HCT116 (cell line): ENCODE measurements around the gene DPYD. TPM values are rescaled to one million over a fixed set of nuclear protein-coding genes. Genes with fewer than 3 reads are reported as not detected.

Experiments used
- ATAC-seq: fragments of 200-7000 bp; cut with Tn5 transposase; 2 replicates; pipeline ENCODE4 v1.9.1; 2020; ENCODE audit warnings: mild to moderate bottlenecking, moderate library complexity
- BruUV-seq: library from RNA; stranded (reverse); fragments of 400-500 nt; replicated peaks from 2 replicates; lab custom pipeline; 2021; lab: Mats Ljungman, UMichigan
- CTCF ChIA-PET: fragments of 300-600 bp; sonication (Branson Sonifier 250); formaldehyde crosslinking; loops from one replicate; lab custom pipeline; 2021; ENCODE audit warnings: antibody characterized with exemption; lab: Charles Lee
- POLR2A ChIA-PET: fragments of 300-600, 350-600 bp; sonication (Branson Sonifier 250); formaldehyde crosslinking; loops from one replicate; lab custom pipeline; 2021; ENCODE audit warnings: antibody characterized with exemption; lab: Charles Lee
- RAD21 ChIA-PET, 2 experiments: fragments of 300-600 bp; sonication (Branson Sonifier 250); formaldehyde crosslinking; loops; one replicate each; lab custom pipeline; 2023; ENCODE audit warnings: low total read pairs in 2 of 2; ENCODE audit not compliant: uncharacterized antibody in 2 of 2, unreplicated experiment in 2 of 2, low non-redundant PET in 1 of 2; lab: Charles Lee
- DNase-seq: peaks from one replicate; pipeline ENCODE4 v3.0.0-alpha.2; 2010; ENCODE audit warnings: low read depth, low spot score
- H2AFZ ChIP-seq: fragments of 200-600 bp; shearing (Covaris generic), sonication (generic); 2 replicates; pipeline ENCODE4 v1.6.1; 2017; ENCODE audit warnings: low read depth, mixed run types, mixed read lengths, antibody characterized with exemption, low read length; ENCODE audit not compliant: poor library complexity, severe bottlenecking
- H3K27ac ChIP-seq: 2 replicates; pipeline ENCODE4 v1.5.1; 2012; ENCODE audit warnings: low read depth, low read length
- H3K27me3 ChIP-seq: fragments of 200-600 bp; sonication (generic); 2 replicates; pipeline ENCODE4 v1.6.1; 2016; ENCODE audit warnings: mixed run types, low read length, mixed read lengths; ENCODE audit not compliant: insufficient read depth
- H3K36me3 ChIP-seq, 2 experiments: fragments of 200-500 bp in 1 of 2; fragments of 200-600 bp in 1 of 2; sonication (Bioruptor generic) in 1 of 2; sonication (generic) in 1 of 2; 2 replicates each; pipeline versions ENCODE4 v1.5.1 to v1.6.1; 2014 to 2016; ENCODE audit warnings: low read length in 2 of 2, inconsistent platforms in 1 of 2, mixed read lengths in 1 of 2, mixed run types in 1 of 2; ENCODE audit not compliant: insufficient read depth in 2 of 2, control insufficient read depth in 1 of 2
- H3K4me1 ChIP-seq, 2 experiments: fragments of 200-600 bp in 1 of 2; sonication (generic) in 1 of 2; 2 replicates each; pipeline versions ENCODE4 v1.5.1 to v1.6.1; 2012 to 2017; ENCODE audit warnings: low read length in 2 of 2, inconsistent platforms in 1 of 2, mild to moderate bottlenecking in 1 of 2, mixed read lengths in 1 of 2, mixed run types in 1 of 2, moderate library complexity in 1 of 2; ENCODE audit not compliant: insufficient read depth in 2 of 2, control insufficient read depth in 1 of 2
- H3K4me2 ChIP-seq: fragments of 200-600 bp; sonication (generic); 2 replicates; pipeline ENCODE4 v1.6.1; 2017; ENCODE audit warnings: mixed run types, low read length, mixed read lengths
- H3K4me3 ChIP-seq, 2 experiments: fragments of 200-600 bp in 1 of 2; sonication (generic) in 1 of 2; replicated peaks in 1 of 2; 2 replicates each; pipeline ENCODE4 v1.5.1; 2011 to 2016; ENCODE audit warnings: low read length in 2 of 2, control low read depth in 1 of 2, low read depth in 1 of 2, mild to moderate bottlenecking in 1 of 2, mixed read lengths in 1 of 2, mixed run types in 1 of 2
- H3K79me2 ChIP-seq: fragments of 200-600 bp; sonication (generic); 2 replicates; pipeline ENCODE4 v1.6.1; 2017; ENCODE audit warnings: mild to moderate bottlenecking, mixed run types, low read length, moderate library complexity, mixed read lengths; ENCODE audit not compliant: insufficient read depth
- H3K9ac ChIP-seq: fragments of 200-600 bp; sonication (generic); 2 replicates; pipeline ENCODE4 v1.6.1; 2016; ENCODE audit warnings: low read length, mixed read lengths
- H3K9me2 ChIP-seq: fragments of 200-600 bp; sonication (generic), shearing (Covaris generic); 2 replicates; pipeline ENCODE4 v1.6.1; 2017; ENCODE audit warnings: mixed run types, mild to moderate bottlenecking, moderate library complexity; ENCODE audit not compliant: insufficient read depth
- H3K9me3 ChIP-seq, 2 experiments: fragments of 200-500 bp in 1 of 2; fragments of 200-600 bp in 1 of 2; sonication (Bioruptor generic) in 1 of 2; sonication (generic) in 1 of 2; 2 replicates each; pipeline ENCODE4 v1.6.1; 2014 to 2017; ENCODE audit warnings: low read length in 2 of 2, mixed read lengths in 2 of 2, inconsistent platforms in 1 of 2, low read depth in 1 of 2, mild to moderate bottlenecking in 1 of 2, mixed run types in 1 of 2, moderate library complexity in 1 of 2; ENCODE audit not compliant: control insufficient read depth in 1 of 2, insufficient read depth in 1 of 2
- H4K20me1 ChIP-seq: fragments of 200-600 bp; sonication (generic), shearing (Covaris generic); 2 replicates; pipeline ENCODE4 v1.6.1; 2017; ENCODE audit warnings: mixed run types, mild to moderate bottlenecking, moderate library complexity; ENCODE audit not compliant: insufficient read depth
- CBX3 ChIP-seq: IDR thresholded peaks from 2 replicates; pipeline ENCODE4 v1.6.1; 2012; ENCODE audit warnings: low read depth
- CEBPB ChIP-seq: IDR thresholded peaks from 2 replicates; pipeline ENCODE4 v1.6.1; 2012; ENCODE audit warnings: low read depth
- EGR1 ChIP-seq: IDR thresholded peaks from 2 replicates; pipeline ENCODE4 v1.6.1; 2012; ENCODE audit warnings: low read depth
- EZH2phosphoT487 ChIP-seq: fragments of 200-600 bp; IDR thresholded peaks from 2 replicates; pipeline ENCODE4 v1.6.1; 2018; ENCODE audit warnings: antibody characterized with exemption, borderline replicate concordance
- FOSL1 ChIP-seq: IDR thresholded peaks from 2 replicates; pipeline ENCODE4 v1.6.1; 2012; ENCODE audit warnings: low read depth
- JUND ChIP-seq: IDR thresholded peaks from 2 replicates; pipeline ENCODE4 v1.6.1; 2012
- POLR2A ChIP-seq: IDR thresholded peaks from 2 replicates; pipeline ENCODE4 v1.7.0; 2011; ENCODE audit warnings: borderline replicate concordance; ENCODE audit not compliant: insufficient read depth, insufficient read length; ENCODE audit errors: extremely low read depth
- POLR2AphosphoS5 ChIP-seq: IDR thresholded peaks from 2 replicates; pipeline ENCODE4 v1.6.1; 2011; ENCODE audit warnings: mild to moderate bottlenecking, low read depth, low read length, moderate library complexity
- SIN3A ChIP-seq: IDR thresholded peaks from 2 replicates; pipeline ENCODE4 v1.6.1; 2012; ENCODE audit warnings: low read depth
- SP1 ChIP-seq: IDR thresholded peaks from 2 replicates; pipeline ENCODE4 v1.6.1; 2012; ENCODE audit warnings: low read depth
- SRF ChIP-seq: IDR thresholded peaks from 2 replicates; pipeline ENCODE4 v1.6.1; 2012; ENCODE audit warnings: low read depth
- YY1 ChIP-seq: IDR thresholded peaks from 2 replicates; pipeline ENCODE4 v1.6.1; 2011; ENCODE audit warnings: low read length, low read depth, moderate library complexity, mild to moderate bottlenecking; ENCODE audit not compliant: insufficient replicate concordance; ENCODE audit errors: extremely low read depth
- intact Hi-C: fragments of 100-400 bp; cut with micrococcal nuclease; formaldehyde crosslinking; loops from 2 replicates; pipeline ENCODE4 v1.10.0; 2022
- total RNA-seq: library from RNA; stranded (reverse); gene quantifications from one replicate; pipeline ENCODE4 v1.2.1, GENCODE V29; 2021; ENCODE audit not compliant: unreplicated experiment
- TF ChIP-seq, protein P1 (sequence below): IDR thresholded peaks from 2 replicates; pipeline ENCODE4 v1.6.1; 2011; ENCODE audit warnings: mild to moderate bottlenecking, low read length, moderate library complexity; ENCODE audit not compliant: insufficient replicate concordance; ENCODE audit errors: extremely low read depth
- TF ChIP-seq, protein P2 (sequence below): IDR thresholded peaks from 2 replicates; pipeline ENCODE4 v1.6.1; 2012

DPYD gene
- total RNA-seq, 1 experiment from 2014 or later: 1.7 TPM

DNA sequence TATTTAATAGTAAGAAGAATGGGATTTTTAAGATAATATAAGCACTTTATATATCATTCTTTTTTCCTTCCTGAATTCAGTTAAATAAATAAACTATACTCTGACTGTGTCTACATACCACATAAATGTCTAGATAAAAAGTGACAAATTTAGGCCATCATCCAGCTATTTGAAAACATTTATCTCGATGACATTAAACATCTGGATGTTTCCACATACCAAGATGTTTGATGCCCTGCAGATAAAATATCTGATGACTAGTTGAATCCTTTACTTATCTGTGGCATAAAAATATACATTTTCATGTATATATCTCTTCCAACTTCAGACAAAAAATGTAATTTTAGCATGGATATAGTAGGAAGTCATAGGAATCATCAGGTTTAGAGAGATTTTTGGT is 348.3 kb downstream of the DPYD start:
- Histone ChIP-seq H3K9me2 (no peaks in the 10 kb centered on the region), H3K79me2 (no peaks in the 10 kb centered on the region), H3K4me2 (no peak overlapping the region), H3K27me3 (no peaks in the 10 kb centered on the region), H3K4me1 (no peaks in the 10 kb centered on the region), H2AFZ (no peak overlapping the region), H3K36me3 (no peaks in the 10 kb centered on the region), H4K20me1 (no peaks in the 10 kb centered on the region), H3K4me3 (no peak overlapping the region), H3K27ac (no peak overlapping the region), H3K9ac (no peak overlapping the region), H3K9me3 (no peaks in the 10 kb centered on the region)
- POLR2A ChIA-PET: no interaction called here
- DNase-seq: no peak
- intact Hi-C loops: no loop called here
- BruUV-seq: no TSS peak
- TF ChIP-seq SRF: no peak
- TF ChIP-seq JUND: no peak
- no peak for TF ChIP-seq YY1
- TF ChIP-seq, protein P1, sequence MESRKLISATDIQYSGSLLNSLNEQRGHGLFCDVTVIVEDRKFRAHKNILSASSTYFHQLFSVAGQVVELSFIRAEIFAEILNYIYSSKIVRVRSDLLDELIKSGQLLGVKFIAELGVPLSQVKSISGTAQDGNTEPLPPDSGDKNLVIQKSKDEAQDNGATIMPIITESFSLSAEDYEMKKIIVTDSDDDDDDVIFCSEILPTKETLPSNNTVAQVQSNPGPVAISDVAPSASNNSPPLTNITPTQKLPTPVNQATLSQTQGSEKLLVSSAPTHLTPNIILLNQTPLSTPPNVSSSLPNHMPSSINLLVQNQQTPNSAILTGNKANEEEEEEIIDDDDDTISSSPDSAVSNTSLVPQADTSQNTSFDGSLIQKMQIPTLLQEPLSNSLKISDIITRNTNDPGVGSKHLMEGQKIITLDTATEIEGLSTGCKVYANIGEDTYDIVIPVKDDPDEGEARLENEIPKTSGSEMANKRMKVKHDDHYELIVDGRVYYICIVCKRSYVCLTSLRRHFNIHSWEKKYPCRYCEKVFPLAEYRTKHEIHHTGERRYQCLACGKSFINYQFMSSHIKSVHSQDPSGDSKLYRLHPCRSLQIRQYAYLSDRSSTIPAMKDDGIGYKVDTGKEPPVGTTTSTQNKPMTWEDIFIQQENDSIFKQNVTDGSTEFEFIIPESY: no peak
- TF ChIP-seq SP1: no peak
- no peak for TF ChIP-seq POLR2A
- TF ChIP-seq CBX3: no peak
- no peak for TF ChIP-seq CEBPB
- RAD21 ChIA-PET: interaction anchor here in 1 of 2 experiments (0.6 kb wide), 1 partner anchor 187 kb away, joined by 4 read pairs; no protein-coding TSS in a partner anchor
- CTCF ChIA-PET: no interaction called here
- ATAC-seq: no peak

DNA sequence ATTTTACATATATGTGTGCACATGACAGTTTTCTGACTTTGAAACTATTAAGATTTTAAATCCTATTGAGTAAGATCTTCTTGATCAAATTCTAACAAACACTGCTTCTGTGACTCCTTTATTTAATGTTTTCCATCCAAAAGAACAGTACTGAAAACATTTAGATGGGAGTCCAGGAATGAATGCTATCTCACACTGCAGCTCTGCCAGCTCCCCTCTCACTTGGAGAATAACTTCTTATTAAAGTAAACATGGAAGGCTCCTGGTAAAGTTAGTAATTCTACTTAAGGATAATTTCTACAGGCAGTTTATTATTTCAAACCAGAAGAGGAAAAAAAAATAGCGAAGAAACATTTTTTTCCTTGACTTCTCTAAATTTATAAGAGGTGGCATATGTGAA is 349.1 kb downstream of the DPYD start:
- ATAC-seq: no peak
- no peak overlapping the region for H3K27ac ChIP-seq
- no peak overlapping the region for H2AFZ ChIP-seq
- no peaks in the 10 kb centered on the region for H3K79me2 ChIP-seq
- H3K9ac ChIP-seq: no peak overlapping the region
- RAD21 ChIA-PET: no interaction called here
- CTCF ChIA-PET: no interaction called here
- H3K9me3 ChIP-seq: no peaks in the 10 kb centered on the region
- no peaks in the 10 kb centered on the region for H3K9me2 ChIP-seq
- POLR2A ChIA-PET: no interaction called here
- TF ChIP-seq, protein P1: no peak
- TF ChIP-seq EZH2phosphoT487: no peak
- no peak for TF ChIP-seq SIN3A
- no peak for TF ChIP-seq SRF
- no peak for TF ChIP-seq FOSL1
- no peak for TF ChIP-seq POLR2AphosphoS5
- TF ChIP-seq, protein P2, sequence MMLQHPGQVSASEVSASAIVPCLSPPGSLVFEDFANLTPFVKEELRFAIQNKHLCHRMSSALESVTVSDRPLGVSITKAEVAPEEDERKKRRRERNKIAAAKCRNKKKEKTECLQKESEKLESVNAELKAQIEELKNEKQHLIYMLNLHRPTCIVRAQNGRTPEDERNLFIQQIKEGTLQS: no peak
- no peak for TF ChIP-seq EGR1
- TF ChIP-seq, all 23 proteins: peak for 0
- Histone ChIP-seq H3K27me3 (no peaks in the 10 kb centered on the region), H4K20me1 (no peaks in the 10 kb centered on the region), H3K4me1 (no peaks in the 10 kb centered on the region), H3K4me2 (no peak overlapping the region), H3K4me3 (no peak overlapping the region), H3K36me3 (no peaks in the 10 kb centered on the region)
- no TSS peak for BruUV-seq
- DNase-seq: no peak
- intact Hi-C loops: no loop called here
